ENCODE data around the gene COQ8A. TPM values are rescaled to one million over a fixed set of nuclear protein-coding genes. Genes with fewer than 3 reads are reported as not detected.

COQ8A gene
- total and polyA plus RNA-seq, 4 donors, result 16.2 to 50.5 (median 29.1) TPM

DNA sequence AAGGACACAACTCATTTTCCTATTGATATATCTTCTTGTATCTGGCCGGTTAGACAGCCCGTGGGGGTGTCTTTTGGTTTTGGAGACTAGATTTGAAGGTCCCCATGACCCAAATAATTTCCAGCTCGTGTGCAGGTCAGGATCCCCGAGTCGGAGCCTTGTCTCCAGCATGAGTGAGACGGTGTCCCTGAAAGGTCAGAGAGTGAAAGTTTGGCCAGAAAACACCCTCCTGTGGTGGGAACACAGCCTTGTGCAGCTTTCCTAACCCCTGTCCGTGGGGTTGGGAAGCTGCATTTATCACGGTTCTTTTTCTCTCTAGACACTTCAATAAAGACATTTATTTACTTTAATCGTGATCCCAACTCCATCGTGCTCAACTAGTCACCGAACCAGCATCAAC, 17.6 kb downstream of the COQ8A start:
- peak overlapping the region in 1 of 2 donors; percentile 63 for H3K27ac ChIP-seq (ENCODE audit: low read depth in 1 of 2, low read length in 1 of 2)
- no peak for TF ChIP-seq CTCF (IDR thresholded peaks at IDR 0.05; ENCODE audit: control extremely low read depth, extremely low read depth)
- peaks cover 0 to 5% (median 0%) of the 10 kb centered on the region in 5 donors for H3K4me1 ChIP-seq (ENCODE audit: control insufficient read depth in 5 of 5, insufficient read depth in 5 of 5, low read length in 5 of 5)
- H3K4me3 ChIP-seq, result no peak overlapping the region
- H3K9me3 ChIP-seq (ENCODE audit: control insufficient read depth in 4 of 4, insufficient read depth in 3 of 4, low read length in 3 of 4), result no peaks in the 10 kb centered on the region
- no peaks in the 10 kb centered on the region for H3K27me3 ChIP-seq (ENCODE audit: control insufficient read depth in 3 of 3, insufficient read depth in 3 of 3, low read length in 2 of 3)
- 93 to 96% methylated on average over 11 of the region's 11 CpGs for WGBS, 2 donors
- no peak for DNase-seq
- H3K9ac ChIP-seq (ENCODE audit: insufficient read depth in 1 of 2, low read length in 2 of 2), result no peak overlapping the region
- ATAC-seq (ENCODE audit: insufficient read depth, low FRiP score), result no peak
- H3K36me3 ChIP-seq (ENCODE audit: control insufficient read depth in 4 of 4, insufficient read depth in 4 of 4, low read length in 4 of 4), result peaks cover 0 to 2% (median under 1%) of the 10 kb centered on the region in 4 donors

GRCh38 chr1:226958300-226958699, 18.2 kb downstream of the COQ8A start:
- ATAC-seq (ENCODE audit: insufficient read depth, low FRiP score), result no peak
- peaks cover 0 to 5% (median 0%) of the 10 kb centered on the region in 5 donors for H3K4me1 ChIP-seq (ENCODE audit: control insufficient read depth in 5 of 5, insufficient read depth in 5 of 5, low read length in 5 of 5)
- TF ChIP-seq CTCF (IDR thresholded peaks at IDR 0.05; ENCODE audit: control extremely low read depth, extremely low read depth), result no peak
- H3K27ac ChIP-seq (ENCODE audit: low read depth in 1 of 2, low read length in 1 of 2), result peak overlapping the region in 1 of 2 donors; percentile 3
- H3K36me3 ChIP-seq (ENCODE audit: control insufficient read depth in 4 of 4, insufficient read depth in 4 of 4, low read length in 4 of 4), result peaks cover 0 to 2% (median under 1%) of the 10 kb centered on the region in 4 donors
- no peak overlapping the region for H3K9ac ChIP-seq (ENCODE audit: insufficient read depth in 1 of 2, low read length in 2 of 2)
- WGBS, 2 donors, result 94 to 98% methylated on average over 13 of the region's 13 CpGs
- DNase-seq, result no peak
- H3K9me3 ChIP-seq (ENCODE audit: control insufficient read depth in 4 of 4, insufficient read depth in 3 of 4, low read length in 3 of 4), result no peaks in the 10 kb centered on the region
- no peak overlapping the region for H3K4me3 ChIP-seq
- no peaks in the 10 kb centered on the region for H3K27me3 ChIP-seq (ENCODE audit: control insufficient read depth in 3 of 3, insufficient read depth in 3 of 3, low read length in 2 of 3)

DNA sequence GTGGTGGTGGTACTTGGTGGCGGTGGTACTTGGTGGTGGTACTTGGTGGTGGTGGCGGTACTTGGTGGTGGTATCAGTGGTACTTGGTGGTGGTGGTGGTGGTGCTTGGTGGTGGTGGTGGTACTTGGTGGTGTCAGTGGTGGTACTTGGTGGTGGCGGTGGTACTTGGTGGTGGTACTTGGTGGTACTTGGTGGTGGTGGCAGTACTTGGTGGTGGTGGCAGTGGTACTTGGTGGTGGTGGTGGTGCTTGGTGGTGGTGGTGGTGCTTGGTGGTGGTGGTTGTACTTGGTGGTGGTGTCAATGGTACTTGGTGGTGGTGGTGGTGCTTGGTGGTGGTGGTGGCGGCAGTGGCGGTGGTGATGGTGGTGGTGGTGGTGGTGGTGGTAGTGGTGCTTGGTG, 20.2 kb downstream of the COQ8A start:
- WGBS, 2 donors, result 81% methylated on average over 5 of the region's 5 CpGs
- Histone ChIP-seq H3K9ac (ENCODE audit: insufficient read depth in 1 of 2, low read length in 2 of 2) (no peak overlapping the region), H3K36me3 (ENCODE audit: control insufficient read depth in 4 of 4, insufficient read depth in 4 of 4, low read length in 4 of 4) (peaks cover 0 to 4% (median 2%) of the 10 kb centered on the region in 4 donors), H3K27ac (ENCODE audit: low read depth in 1 of 2, low read length in 1 of 2) (no peak overlapping the region), H3K27me3 (ENCODE audit: control insufficient read depth in 3 of 3, insufficient read depth in 3 of 3, low read length in 2 of 3) (no peaks in the 10 kb centered on the region), H3K4me3 (no peak overlapping the region), H3K9me3 (ENCODE audit: control insufficient read depth in 4 of 4, insufficient read depth in 3 of 4, low read length in 3 of 4) (no peaks in the 10 kb centered on the region), H3K4me1 (ENCODE audit: control insufficient read depth in 5 of 5, insufficient read depth in 5 of 5, low read length in 5 of 5) (peaks cover 0 to 2% (median 0%) of the 10 kb centered on the region in 5 donors)
- ATAC-seq (ENCODE audit: insufficient read depth, low FRiP score) (no peak), DNase-seq (no peak)
- no peak for TF ChIP-seq CTCF (IDR thresholded peaks at IDR 0.05; ENCODE audit: control extremely low read depth, extremely low read depth)

Measured in lung (tissue), 12 donors.